HEK293T (cell line): Measurements from ENCODE around the gene MPHOSPH6.

Experiments
- CTCF ChIA-PET: fragments of 350-600 bp; formaldehyde crosslinking; extraction: SDS; loops from one replicate; lab custom pipeline; 2021; ENCODE audit warnings: antibody characterized with exemption, inconsistent platforms; lab: Yijun Ruan, JAX
- POLR2A ChIA-PET: fragments of 350-600 bp; formaldehyde crosslinking; extraction: SDS; loops from one replicate; lab custom pipeline; 2020; ENCODE audit warnings: antibody characterized with exemption, inconsistent platforms; lab: Yijun Ruan, JAX
- DNase-seq: peaks from one replicate; pipeline ENCODE4 v3.0.0; 2012; ENCODE audit warnings: mixed read lengths; ENCODE audit errors: extremely low spot score
- ARNT ChIP-seq: fragments of 450-650 bp; IDR thresholded peaks from 2 replicates; pipeline ENCODE4 v1.6.1; 2017; ENCODE audit warnings: mild to moderate bottlenecking
- BHLHE40 ChIP-seq: fragments of 450-650 bp; IDR thresholded peaks from 2 replicates; pipeline ENCODE4 v1.6.1; 2016; ENCODE audit warnings: mild to moderate bottlenecking, moderate library complexity, borderline replicate concordance
- CTBP1 ChIP-seq: fragments of 450-650 bp; IDR thresholded peaks from 2 replicates; pipeline ENCODE4 v1.6.1; 2016; ENCODE audit warnings: borderline replicate concordance
- ELF4 ChIP-seq: fragments of 450-650 bp; IDR thresholded peaks from 2 replicates; pipeline ENCODE4 v1.6.1; 2017; ENCODE audit warnings: antibody characterized with exemption
- FOXA1 ChIP-seq: fragments of 450-650 bp; IDR thresholded peaks from 2 replicates; pipeline ENCODE4 v1.6.1; 2016; ENCODE audit warnings: mild to moderate bottlenecking
- FOXK2 ChIP-seq: fragments of 450-650 bp; IDR thresholded peaks from 2 replicates; pipeline ENCODE4 v1.6.1; 2016; ENCODE audit warnings: mild to moderate bottlenecking
- FOXM1 ChIP-seq: fragments of 450-650 bp; IDR thresholded peaks from 2 replicates; pipeline ENCODE4 v1.6.1; 2017; ENCODE audit warnings: mild to moderate bottlenecking, borderline replicate concordance
- HDGF ChIP-seq: fragments of 450-650 bp; IDR thresholded peaks from 2 replicates; pipeline ENCODE4 v1.6.1; 2017; ENCODE audit warnings: antibody characterized with exemption, borderline replicate concordance
- L3MBTL2 ChIP-seq: fragments of 450-650 bp; conservative IDR thresholded peaks from 2 replicates; pipeline ENCODE4 v1.6.1; 2016; ENCODE audit warnings: mild to moderate bottlenecking
- LEF1 ChIP-seq: fragments of 450-650 bp; IDR thresholded peaks from 2 replicates; pipeline ENCODE4 v1.6.1; 2017; ENCODE audit warnings: mild to moderate bottlenecking, borderline replicate concordance
- NFRKB ChIP-seq: fragments of 450-650 bp; IDR thresholded peaks from 2 replicates; pipeline ENCODE4 v1.6.1; 2016; ENCODE audit warnings: mild to moderate bottlenecking, moderate library complexity
- PKNOX1 ChIP-seq: fragments of 450-650 bp; IDR thresholded peaks from 2 replicates; pipeline ENCODE4 v1.6.1; 2016
- SP1 ChIP-seq: fragments of 450-650 bp; IDR thresholded peaks from 2 replicates; pipeline ENCODE4 v1.6.1; 2017
- SUZ12 ChIP-seq: fragments of 450-650 bp; IDR thresholded peaks from 2 replicates; pipeline ENCODE4 v1.6.1; 2016; ENCODE audit warnings: mild to moderate bottlenecking
- TARDBP ChIP-seq: fragments of 450-650 bp; IDR thresholded peaks from 2 replicates; pipeline ENCODE4 v1.6.1; 2016
- ZNF384 ChIP-seq: fragments of 450-650 bp; IDR thresholded peaks from 2 replicates; pipeline ENCODE4 v1.6.1; 2016

Gene MPHOSPH6

GRCh38 chr16:82136956-82137821 lies 32.8 kb downstream of the MPHOSPH6 start:
- no peak for DNase-seq
- TF ChIP-seq FOXM1 (no peak), FOXA1 (no peak), ARNT (no peak), BHLHE40 (no peak), PKNOX1 (no peak), NFRKB (no peak), L3MBTL2 (no peak), ZNF384 (no peak), FOXK2 (no peak), TARDBP (no peak), HDGF (no peak)
- ChIA-PET POLR2A (no interaction called here), CTCF (interaction anchor here (0.6 kb wide), 1 partner anchor 72 kb away, joined by 3 read pairs; no protein-coding TSS in a partner anchor)

- no peak for TF ChIP-seq FOXM1
- TF ChIP-seq SUZ12 = no peak
- no peak for TF ChIP-seq ZNF384
- no peak for TF ChIP-seq L3MBTL2
- TF ChIP-seq SP1 = no peak
- no peak for TF ChIP-seq HDGF
- TF ChIP-seq TARDBP = no peak
- no peak for TF ChIP-seq FOXK2
- POLR2A ChIA-PET = no interaction called here
Observed at GRCh38 chr16:82135844-82136243, 34.2 kb downstream of the MPHOSPH6 start.

GRCh38 chr16:82134846-82135245 lies 35.2 kb downstream of the MPHOSPH6 start:
- no peak for DNase-seq
- CTCF ChIA-PET = no interaction called here
- POLR2A ChIA-PET = no interaction called here
- TF ChIP-seq BHLHE40 = no peak
- no peak for TF ChIP-seq SUZ12
- TF ChIP-seq PKNOX1 = no peak
- no peak for TF ChIP-seq L3MBTL2
- no peak for TF ChIP-seq LEF1
- TF ChIP-seq HDGF = no peak
- TF ChIP-seq FOXK2 = no peak
- TF ChIP-seq SP1 = no peak
- TF ChIP-seq ZNF384 = no peak
- TF ChIP-seq CTBP1 = no peak
- TF ChIP-seq ARNT = no peak
- TF ChIP-seq NFRKB = no peak
- TF ChIP-seq FOXM1 = no peak

More at GRCh38 chr16:82135844-82136243, 34.2 kb downstream of the MPHOSPH6 start:
- CTCF ChIA-PET = no interaction called here
- DNase-seq = no peak

- DNase-seq = no peak
- ChIA-PET POLR2A (no interaction called here), CTCF (no interaction called here)
- no peak for TF ChIP-seq FOXM1
- no peak for TF ChIP-seq FOXK2
- no peak for TF ChIP-seq FOXA1
- no peak for TF ChIP-seq TARDBP
Observed at GRCh38 chr16:82133798-82134197, 36.2 kb downstream of the MPHOSPH6 start.

- ChIA-PET POLR2A (no interaction called here), CTCF (no interaction called here)
- DNase-seq = no peak
- TF ChIP-seq PKNOX1 = no peak
- TF ChIP-seq ARNT = no peak
- TF ChIP-seq ZNF384 = no peak
- TF ChIP-seq BHLHE40 = no peak
- no peak for TF ChIP-seq L3MBTL2
- no peak for TF ChIP-seq SP1
- no peak for TF ChIP-seq HDGF
- TF ChIP-seq LEF1 = no peak
- TF ChIP-seq CTBP1 = no peak
- TF ChIP-seq FOXK2 = no peak
- no peak for TF ChIP-seq SUZ12
Observed at GRCh38 chr16:82129881-82130280, 40.1 kb downstream of the MPHOSPH6 start.

- TF ChIP-seq FOXK2 (no peak), SP1 (no peak), ZNF384 (no peak), HDGF (no peak), LEF1 (no peak), ARNT (no peak), ELF4 (no peak), CTBP1 (no peak), TARDBP (no peak), SUZ12 (no peak), BHLHE40 (no peak)
- ChIA-PET POLR2A (no interaction called here), CTCF (no interaction called here)
- no peak for DNase-seq
Observed at GRCh38 chr16:82124651-82125050, 45.4 kb downstream of the MPHOSPH6 start.
